ENCODE data around the gene PIK3CA.

Gene PIK3CA

GRCh38 chr3:179147873-179148615 is at the start of gene PIK3CA:
PIK3CA (plus strand) TSS chr3:179148357; CDS start chr3:179198826, 50,469 bp downstream.
- H3K4me1 ChIP-seq: peaks cover 11% of the 10 kb centered on the region
- no peaks in the 10 kb centered on the region for H3K36me3 ChIP-seq (ENCODE audit: control insufficient read depth, insufficient read depth, low read length)
- peak within 1 kb of the TSS; percentile 71 for H3K4me3 ChIP-seq (ENCODE audit: low read depth, low read length)
- H3K27ac ChIP-seq: peak within 1 kb of the TSS; percentile 87
- no peaks in the 10 kb centered on the region for H3K27me3 ChIP-seq (ENCODE audit: control insufficient read depth, insufficient read depth, low read length)
- TF ChIP-seq CTCF (IDR thresholded peaks at IDR 0.05): no peak
- H3K4me2 ChIP-seq (ENCODE audit: low read length): peak within 1 kb of the TSS; percentile 95
- H3K9ac ChIP-seq: peak within 1 kb of the TSS; percentile 90
- peak within 1 kb of the TSS; percentile 94 for H2AFZ ChIP-seq
- peaks cover 27% of the 10 kb centered on the region for H3K79me2 ChIP-seq
- no peaks in the 10 kb centered on the region for H3K9me3 ChIP-seq (ENCODE audit: control insufficient read depth, low read length)

GRCh38 chr3:179098388-179099077 is 49.6 kb upstream of the PIK3CA start:
- Histone ChIP-seq H3K36me3 (ENCODE audit: control insufficient read depth, insufficient read depth, low read length) (no peaks in the 10 kb centered on the region), H3K79me2 (no peaks in the 10 kb centered on the region), H3K9me3 (ENCODE audit: control insufficient read depth, low read length) (no peaks in the 10 kb centered on the region), H3K4me1 (peaks cover 6% of the 10 kb centered on the region), H3K27ac (no peak overlapping the region), H3K9ac (no peak overlapping the region), H3K4me2 (ENCODE audit: low read length) (no peak overlapping the region), H2AFZ (no peak overlapping the region), H3K27me3 (ENCODE audit: control insufficient read depth, insufficient read depth, low read length) (no peaks in the 10 kb centered on the region), H3K4me3 (ENCODE audit: low read depth, low read length) (no peak overlapping the region)
- no peak for TF ChIP-seq CTCF (IDR thresholded peaks at IDR 0.05)

GRCh38 chr3:179100652-179101051 is 47.5 kb upstream of the PIK3CA start:
- peak overlapping the region; percentile 9 for H3K4me2 ChIP-seq (ENCODE audit: low read length)
- H3K27ac ChIP-seq: peak overlapping the region; percentile 43
- H3K9me3 ChIP-seq (ENCODE audit: control insufficient read depth, low read length): no peaks in the 10 kb centered on the region
- H3K4me1 ChIP-seq: peaks cover 6% of the 10 kb centered on the region
- H3K79me2 ChIP-seq: no peaks in the 10 kb centered on the region
- peak overlapping the region; percentile 31 for H2AFZ ChIP-seq
- no peak for TF ChIP-seq CTCF (IDR thresholded peaks at IDR 0.05)
- no peak overlapping the region for H3K9ac ChIP-seq
- no peaks in the 10 kb centered on the region for H3K36me3 ChIP-seq (ENCODE audit: control insufficient read depth, insufficient read depth, low read length)
- no peak overlapping the region for H3K4me3 ChIP-seq (ENCODE audit: low read depth, low read length)
- no peaks in the 10 kb centered on the region for H3K27me3 ChIP-seq (ENCODE audit: control insufficient read depth, insufficient read depth, low read length)

GRCh38 chr3:179105881-179106280 is 42.3 kb upstream of the PIK3CA start:
- no peak overlapping the region for H3K9ac ChIP-seq

More at GRCh38 chr3:179105881-179106280, 42.3 kb upstream of the PIK3CA start:
- Histone ChIP-seq H3K4me2 (ENCODE audit: low read length) (no peak overlapping the region), H2AFZ (no peak overlapping the region), H3K27ac (no peak overlapping the region), H3K4me1 (peaks cover under 1% of the 10 kb centered on the region), H3K79me2 (no peaks in the 10 kb centered on the region), H3K4me3 (ENCODE audit: low read depth, low read length) (no peak overlapping the region), H3K36me3 (ENCODE audit: control insufficient read depth, insufficient read depth, low read length) (no peaks in the 10 kb centered on the region), H3K9me3 (ENCODE audit: control insufficient read depth, low read length) (no peaks in the 10 kb centered on the region), H3K27me3 (ENCODE audit: control insufficient read depth, insufficient read depth, low read length) (no peaks in the 10 kb centered on the region)
- no peak for TF ChIP-seq CTCF (IDR thresholded peaks at IDR 0.05)
